GM12878 (cell line): ENCODE data around the gene ANKRD24. TPM values are rescaled to one million over a fixed set of nuclear protein-coding genes. Genes with fewer than 3 reads are reported as not detected.
A peak's percentile ranks its signal among the peaks of the same experiment; 100 is the strongest.

Experiments used
- ASH2L ChIP-seq: fragments of 300-600, 200-600 bp; sonication (generic); IDR thresholded peaks from 2 replicates; pipeline ENCODE4 v1.6.1; 2017; ENCODE audit warnings: low read depth, mild to moderate bottlenecking, borderline replicate concordance
- BCL3 ChIP-seq: IDR thresholded peaks from 2 replicates; pipeline ENCODE4 v1.6.1; 2011; ENCODE audit warnings: borderline replicate concordance, low read depth, mild to moderate bottlenecking, moderate library complexity, low read length; ENCODE audit not compliant: insufficient read depth, poor library complexity, severe bottlenecking
- BRCA1 ChIP-seq: IDR thresholded peaks from 2 replicates; pipeline ENCODE4 v1.6.1; 2011; ENCODE audit warnings: low read depth, low read length, improper control_type of control experiment
- CHD4 ChIP-seq: fragments of 200-600 bp; sonication (generic); IDR thresholded peaks from 2 replicates; pipeline ENCODE4 v1.6.1; 2016; ENCODE audit warnings: mild to moderate bottlenecking
- CREM ChIP-seq: IDR thresholded peaks from 2 replicates; pipeline ENCODE4 v1.6.1; 2014; ENCODE audit warnings: antibody characterized with exemption, low read depth
- CTCF ChIP-seq, 3 experiments: IDR thresholded peaks in 2 of 3; conservative IDR thresholded peaks in 1 of 3; 2 replicates each; pipeline ENCODE4 v1.5.1; 2011; ENCODE audit warnings: low read depth in 3 of 3, low read length in 3 of 3, mild to moderate bottlenecking in 3 of 3, control low read depth in 2 of 3, moderate library complexity in 2 of 3, inconsistent platforms in 1 of 3, mixed read lengths in 1 of 3; ENCODE audit not compliant: control insufficient read depth in 2 of 3, insufficient read depth in 1 of 3; ENCODE audit errors: extremely low read depth in 1 of 3
- EP300 ChIP-seq, 2 experiments: fragments of 150-350 bp in 1 of 2; IDR thresholded peaks; 2 replicates each; pipeline ENCODE4 v1.6.1; 2011 to 2012; ENCODE audit warnings: low read depth in 2 of 2, low read length in 2 of 2, borderline replicate concordance in 1 of 2, improper control_type of control experiment in 1 of 2, inconsistent platforms in 1 of 2; ENCODE audit not compliant: control insufficient read depth in 1 of 2
- HSF1 ChIP-seq: fragments of 150-350 bp; IDR thresholded peaks from 2 replicates; pipeline ENCODE4 v1.6.1; 2014; ENCODE audit warnings: mild to moderate bottlenecking, low read depth, low read length
- IKZF1 ChIP-seq: fragments of 450-650 bp; conservative IDR thresholded peaks from 2 replicates; pipeline ENCODE4 v1.6.1; 2017; ENCODE audit warnings: antibody characterized with exemption, mild to moderate bottlenecking
- KAT2A ChIP-seq: conservative IDR thresholded peaks from 2 replicates; pipeline ENCODE4 v1.6.1; 2011; ENCODE audit warnings: low read depth, low read length; ENCODE audit not compliant: control insufficient read depth
- KLF5 ChIP-seq: fragments of 450-650 bp; IDR thresholded peaks from 2 replicates; pipeline ENCODE4 v1.6.1; 2014; ENCODE audit warnings: mild to moderate bottlenecking; ENCODE audit not compliant: partially characterized antibody
- MEF2A ChIP-seq: IDR thresholded peaks from 2 replicates; pipeline ENCODE4 v1.6.1; 2011; ENCODE audit warnings: low read depth, mild to moderate bottlenecking, low read length, moderate library complexity; ENCODE audit not compliant: insufficient read depth
- NKRF ChIP-seq: fragments of 450-650 bp; conservative IDR thresholded peaks from 2 replicates; pipeline ENCODE4 v1.6.1; 2017; ENCODE audit warnings: mild to moderate bottlenecking, moderate library complexity
- NR2F1 ChIP-seq: fragments of 450-650 bp; conservative IDR thresholded peaks from 2 replicates; pipeline ENCODE4 v1.6.1; 2017; ENCODE audit warnings: mild to moderate bottlenecking
- PBX3 ChIP-seq: IDR thresholded peaks from 2 replicates; pipeline ENCODE4 v1.6.1; 2011; ENCODE audit warnings: mild to moderate bottlenecking, low read depth, low read length, moderate library complexity; ENCODE audit not compliant: insufficient replicate concordance
- RELA ChIP-seq: fragments of 450-650 bp; IDR thresholded peaks from 2 replicates; pipeline ENCODE4 v1.8.0; 2014; ENCODE audit warnings: borderline replicate concordance; ENCODE audit not compliant: partially characterized antibody
- SIX5 ChIP-seq: IDR thresholded peaks from 2 replicates; pipeline ENCODE4 v1.6.1; 2011; ENCODE audit warnings: mild to moderate bottlenecking, low read depth, low read length, moderate library complexity; ENCODE audit not compliant: severe bottlenecking
- SMAD1 ChIP-seq: fragments of 450-650 bp; IDR thresholded peaks from 2 replicates; pipeline ENCODE4 v1.6.1; 2018; ENCODE audit warnings: mild to moderate bottlenecking, low read depth; ENCODE audit not compliant: partially characterized antibody
- YBX1 ChIP-seq: fragments of 450-650 bp; IDR thresholded peaks from 2 replicates; pipeline ENCODE4 v1.6.1; 2016; ENCODE audit warnings: antibody characterized with exemption
- ZNF24 ChIP-seq: fragments of 450-650 bp; IDR thresholded peaks from 2 replicates; pipeline ENCODE4 v1.6.1; 2017; ENCODE audit warnings: antibody characterized with exemption, mild to moderate bottlenecking
- ZNF384 ChIP-seq: IDR thresholded peaks from 2 replicates; pipeline ENCODE4 v1.6.1; 2012; ENCODE audit warnings: low read depth, mild to moderate bottlenecking, low read length, improper control_type of control experiment, borderline replicate concordance
- ZZZ3 ChIP-seq: IDR thresholded peaks from 2 replicates; pipeline ENCODE4 v1.6.1; 2011; ENCODE audit warnings: low read depth; ENCODE audit not compliant: control insufficient read depth, insufficient read length
- polyA plus RNA-seq, 11 experiments: library from polyadenylated mRNA; depleted of rRNA in 4 of 11; unstranded in 6 of 11; stranded (reverse) in 5 of 11; fragments of >200 nt; fragmentation: Nextera tagmentation in 4 of 11; fragmentation: Illumina TruSeq in 1 of 11; extraction: Ambion mirVana in 4 of 11; extraction: Trizol in 1 of 11; gene quantifications; 1 replicate in 1 of 11; 2 replicates in 10 of 11; pipeline versions ENCODE4 v1.2.1 to v1.2.3, GENCODE V29; 2011 to 2016; ENCODE audit warnings: inconsistent platforms in 2 of 11, missing spikeins in 2 of 11, low read depth in 1 of 11
- total RNA-seq, 4 experiments: library from RNA; depleted of rRNA in 3 of 4; stranded (reverse); fragments of >200 nt in 3 of 4; fragmentation: Illumina TruSeq in 1 of 4; extraction: Trizol in 1 of 4; gene quantifications; 2 replicates each; pipeline versions ENCODE4 v1.2.1 to v1.2.3, GENCODE V29; 2013 to 2021

Gene ANKRD24
- total and polyA plus RNA-seq, 10 of the 15 experiments (the other 5 are each of a cell fraction or from before 2014, with no cell fraction given) = 0.02 to 0.59 (median 0.35) TPM; not detected in 1

- TF ChIP-seq SIX5 (no peak), NR2F1 (0 out of 2 replicates have a peak, but pooled peaks have one; percentile 35), BRCA1 (no peak), ZNF384 (no peak), CREM (no peak), BCL3 (no peak), ZNF24 (peak; percentile 82), RELA (no peak), KAT2A (no peak), ZZZ3 (no peak), HSF1 (no peak), SMAD1 (no peak), MEF2A (no peak), ASH2L (no peak), YBX1 (no peak), KLF5 (no peak), CTCF (IDR thresholded peaks at IDR 0.05 in 2 of 3, conservative IDR thresholded peaks at IDR 0.05 in 1 of 3; ENCODE audit: control insufficient read depth in 2 of 3, extremely low read depth in 1 of 3, insufficient read depth in 1 of 3, low read depth in 3 of 3, low read length in 3 of 3) (peak; percentile 77 to 98 (median 92)), IKZF1 (peak; percentile 27; the same call in 1 of the 2 replicates), PBX3 (no peak), EP300 (IDR thresholded peaks at IDR 0.05; ENCODE audit: borderline replicate concordance in 1 of 2, control insufficient read depth in 1 of 2, low read depth in 2 of 2, low read length in 2 of 2) (no peak), NKRF (peak; percentile 66; the same call in 1 of the 2 replicates), CHD4 (no peak; the same call in 1 of the 2 replicates)
These were observed 50.9 kb downstream of the ANKRD24 start (continued) for GRCh38 chr19:4233282-4233853.
